ENCODE measurements around the gene DAPP1. TPM values are rescaled to one million over a fixed set of nuclear protein-coding genes. Genes with fewer than 3 reads are reported as not detected.

DAPP1 gene
- total RNA-seq, 1 experiment from 2014 or later = not detected

GRCh38 chr4:99848591-99849001, 32.0 kb downstream of the DAPP1 start:
- Mint-ChIP-seq H3K36me3 (ENCODE audit: insufficient read depth, unreplicated experiment) (no peaks in the 10 kb centered on the region), H3K27me3 (ENCODE audit: insufficient read depth, unreplicated experiment) (peaks cover 3% of the 10 kb centered on the region), H3K4me1 (ENCODE audit: low read depth, unreplicated experiment) (no peaks in the 10 kb centered on the region), H3K4me3 (ENCODE audit: unreplicated experiment) (no peak overlapping the region), H3K27ac (ENCODE audit: unreplicated experiment) (no peak overlapping the region), H3K9me3 (ENCODE audit: unreplicated experiment) (no peaks in the 10 kb centered on the region)
- CTCF ChIA-PET = no interaction called here
- intact Hi-C loops (cut with micrococcal nuclease; ENCODE audit: unreplicated experiment) = no loop called here
- Histone ChIP-seq H3K27me3 (replicated peaks; ENCODE audit: control insufficient read depth, insufficient read depth, low read length) (no peaks in the 10 kb centered on the region), H3K4me3 (ENCODE audit: low read depth, low read length) (no peak overlapping the region), H3K9me3 (no peaks in the 10 kb centered on the region), H3K36me3 (ENCODE audit: control insufficient read depth, insufficient read depth, low read length) (no peaks in the 10 kb centered on the region), H3K4me1 (no peaks in the 10 kb centered on the region)
- DNase-seq = no peak
- no peak for TF ChIP-seq CTCF (IDR thresholded peaks at IDR 0.05; ENCODE audit: insufficient read depth in 1 of 2, low read depth in 1 of 2, low read length in 1 of 2, severe bottlenecking in 1 of 2, unreplicated experiment in 1 of 2)
- no TSS peak for BruUV-seq (replicated peaks)
- POLR2A ChIA-PET = no interaction called here

GRCh38 chr4:99852199-99852749, 35.6 kb downstream of the DAPP1 start:
- Histone ChIP-seq H3K9me3 (no peaks in the 10 kb centered on the region), H3K4me1 (no peaks in the 10 kb centered on the region), H3K27me3 (replicated peaks; ENCODE audit: control insufficient read depth, insufficient read depth, low read length) (no peaks in the 10 kb centered on the region), H3K4me3 (ENCODE audit: low read depth, low read length) (no peak overlapping the region), H3K36me3 (ENCODE audit: control insufficient read depth, insufficient read depth, low read length) (no peaks in the 10 kb centered on the region)
- H3K9me3 Mint-ChIP-seq (ENCODE audit: unreplicated experiment) = no peaks in the 10 kb centered on the region
- H3K27me3 Mint-ChIP-seq (ENCODE audit: insufficient read depth, unreplicated experiment) = peaks cover 10% of the 10 kb centered on the region
- no peaks in the 10 kb centered on the region for H3K36me3 Mint-ChIP-seq (ENCODE audit: insufficient read depth, unreplicated experiment)
- BruUV-seq (replicated peaks) = no TSS peak
- H3K4me1 Mint-ChIP-seq (ENCODE audit: low read depth, unreplicated experiment) = no peaks in the 10 kb centered on the region
- H3K4me3 Mint-ChIP-seq (ENCODE audit: unreplicated experiment) = no peak overlapping the region
- intact Hi-C loops (cut with micrococcal nuclease; ENCODE audit: unreplicated experiment) = no loop called here
- no peak for DNase-seq
- no peak for TF ChIP-seq CTCF (IDR thresholded peaks at IDR 0.05; ENCODE audit: insufficient read depth in 1 of 2, low read depth in 1 of 2, low read length in 1 of 2, severe bottlenecking in 1 of 2, unreplicated experiment in 1 of 2)
- ChIA-PET POLR2A (no interaction called here), CTCF (no interaction called here)
- H3K27ac Mint-ChIP-seq (ENCODE audit: unreplicated experiment) = no peak overlapping the region

GRCh38 chr4:99853190-99853589, 36.6 kb downstream of the DAPP1 start:
- DNase-seq = no peak
- Mint-ChIP-seq H3K4me1 (ENCODE audit: low read depth, unreplicated experiment) (no peaks in the 10 kb centered on the region), H3K36me3 (ENCODE audit: insufficient read depth, unreplicated experiment) (no peaks in the 10 kb centered on the region), H3K27me3 (ENCODE audit: insufficient read depth, unreplicated experiment) (peaks cover 14% of the 10 kb centered on the region), H3K9me3 (ENCODE audit: unreplicated experiment) (no peaks in the 10 kb centered on the region), H3K4me3 (ENCODE audit: unreplicated experiment) (no peak overlapping the region), H3K27ac (ENCODE audit: unreplicated experiment) (no peak overlapping the region)
- peaks cover 1% of the 10 kb centered on the region; the same call in 1 of the 2 replicates for H3K27me3 ChIP-seq (replicated peaks; ENCODE audit: control insufficient read depth, insufficient read depth, low read length)
- no peaks in the 10 kb centered on the region for H3K4me1 ChIP-seq
- no peaks in the 10 kb centered on the region for H3K9me3 ChIP-seq
- CTCF ChIA-PET = no interaction called here
- no peaks in the 10 kb centered on the region for H3K36me3 ChIP-seq (ENCODE audit: control insufficient read depth, insufficient read depth, low read length)
- POLR2A ChIA-PET = no interaction called here
- no peak overlapping the region for H3K4me3 ChIP-seq (ENCODE audit: low read depth, low read length)
- intact Hi-C loops (cut with micrococcal nuclease; ENCODE audit: unreplicated experiment) = no loop called here
- TF ChIP-seq CTCF (IDR thresholded peaks at IDR 0.05; ENCODE audit: insufficient read depth in 1 of 2, low read depth in 1 of 2, low read length in 1 of 2, severe bottlenecking in 1 of 2, unreplicated experiment in 1 of 2) = no peak
- BruUV-seq (replicated peaks) = no TSS peak

Data from Caco-2 (cell line).